Aorta (tissue), 5 donors: ENCODE data around the gene SPPL3. TPM values are rescaled to one million over a fixed set of nuclear protein-coding genes. Genes with fewer than 3 reads are reported as not detected.

Source experiments
- ATAC-seq: fragments of 200-7000 bp; cut with Tn5 transposase; one replicate; pipeline ENCODE4 v1.9.1; 2022; ENCODE audit warnings: moderate library complexity; ENCODE audit not compliant: low FRiP score
- DNase-seq, 2 donors: peaks; one replicate each; pipeline ENCODE4 v3.0.0-alpha.2; 2020
- H3K27ac ChIP-seq, 2 donors: one replicate each; pipeline ENCODE4 v1.5.1; 2013; ENCODE audit warnings: low read length in 2 of 2, mild to moderate bottlenecking in 2 of 2, moderate library complexity in 2 of 2, control low read depth in 1 of 2, inconsistent platforms in 1 of 2, low read depth in 1 of 2
- H3K27me3 ChIP-seq, 2 donors: one replicate each; pipeline ENCODE4 v1.6.1; 2013; ENCODE audit warnings: control low read depth in 1 of 2, low read length in 1 of 2, mild to moderate bottlenecking in 1 of 2, moderate library complexity in 1 of 2; ENCODE audit not compliant: insufficient read depth in 2 of 2, control insufficient read depth in 1 of 2
- H3K36me3 ChIP-seq, 2 donors: one replicate each; pipeline ENCODE4 v1.6.1; 2013; ENCODE audit warnings: control low read depth in 1 of 2, low read length in 1 of 2, mild to moderate bottlenecking in 1 of 2; ENCODE audit not compliant: insufficient read depth in 2 of 2, control insufficient read depth in 1 of 2
- H3K4me1 ChIP-seq, 2 donors: one replicate each; pipeline ENCODE4 v1.6.1; 2013; ENCODE audit warnings: low read length in 2 of 2, control low read depth in 1 of 2, mild to moderate bottlenecking in 1 of 2, moderate library complexity in 1 of 2; ENCODE audit not compliant: insufficient read depth in 2 of 2, control insufficient read depth in 1 of 2
- H3K4me3 ChIP-seq, 2 donors: one replicate each; pipeline ENCODE4 v1.5.1; 2013; ENCODE audit warnings: low read length in 2 of 2, control low read depth in 1 of 2, mild to moderate bottlenecking in 1 of 2
- H3K9me3 ChIP-seq: one replicate; pipeline ENCODE4 v1.6.1; 2013; ENCODE audit warnings: mild to moderate bottlenecking, low read length; ENCODE audit not compliant: control insufficient read depth
- WGBS, 2 donors: extraction: QIAGEN DNeasy Blood & Tissue Kit; methylation state at CpG; one replicate each; pipeline ENCODE4 v1.1.7; 2013; 5-methylcytosine and 5-hydroxymethylcytosine counted together
- intact Hi-C, 2 donors: fragments of 100-400 bp; cut with DNase I; formaldehyde crosslinking; loops; one replicate each; pipeline versions ENCODE4 v1.14.2 to v1.15.0; 2022
- polyA plus RNA-seq, 2 donors: library from polyadenylated mRNA; stranded (reverse); fragments of 200-250 nt; gene quantifications; one replicate each; pipeline ENCODE4 v1.2.3, GENCODE V29; 2013
- total RNA-seq, 2 donors: library from RNA; stranded (reverse); fragmentation: NEBNext Ultra II Directional; extraction: Animal tissue kit (Norgen Biotek cat#: 25700); gene quantifications; one replicate each; pipeline ENCODE4 v1.2.1, GENCODE V29; 2021
- donor health status: healthy with polysubstance abuse.
- donor health status: Bipolar disorder and iron deficiency.
- donor health status: DM: no; HTN: no; CAD: no.
- donor health status: DM: no; HTN: no; CAD: no.
- donor health status: DM: yes; HTN: yes; CAD: no.

The SPPL3 gene
- total and polyA plus RNA-seq, 4 donors: 5.4 to 48.9 (median 27.4) TPM

- H3K4me3 ChIP-seq: no peak overlapping the region
- H3K27ac ChIP-seq: no peak overlapping the region
- H3K9me3 ChIP-seq: no peaks in the 10 kb centered on the region
- ATAC-seq (no peak), DNase-seq (peak in 1 of 2 donors; percentile 35)
- H3K4me1 ChIP-seq: no peaks in the 10 kb centered on the region
- H3K27me3 ChIP-seq: no peaks in the 10 kb centered on the region
- 88 to 96% methylated on average over 9 of the region's 9 CpGs for WGBS, 2 donors
- H3K36me3 ChIP-seq: peaks cover 7 to 13% of the 10 kb centered on the region in 2 donors
- intact Hi-C loops: no loop called here
Measured at GRCh38 chr12:120718055-120718454, 186.1 kb downstream of the SPPL3 start.

- Histone ChIP-seq H3K27me3 (no peaks in the 10 kb centered on the region), H3K36me3 (peaks cover 6 to 7% of the 10 kb centered on the region in 2 donors), H3K4me1 (no peaks in the 10 kb centered on the region), H3K9me3 (no peaks in the 10 kb centered on the region), H3K4me3 (no peak overlapping the region), H3K27ac (no peak overlapping the region)
- 16 to 18% methylated on average over 4 of the region's 4 CpGs for WGBS, 2 donors
- ATAC-seq (peak; percentile 71), DNase-seq (peak in 1 of 2 donors; percentile 69)
- intact Hi-C loops: loop anchor here (2.0 to 5.0 kb wide), 3 partner anchors 67 to 132 kb away; partner anchors contain the start of gene POP5 (in 1 of the 2)
Measured at GRCh38 chr12:120713861-120714482, 190.2 kb downstream of the SPPL3 start.

DNA sequence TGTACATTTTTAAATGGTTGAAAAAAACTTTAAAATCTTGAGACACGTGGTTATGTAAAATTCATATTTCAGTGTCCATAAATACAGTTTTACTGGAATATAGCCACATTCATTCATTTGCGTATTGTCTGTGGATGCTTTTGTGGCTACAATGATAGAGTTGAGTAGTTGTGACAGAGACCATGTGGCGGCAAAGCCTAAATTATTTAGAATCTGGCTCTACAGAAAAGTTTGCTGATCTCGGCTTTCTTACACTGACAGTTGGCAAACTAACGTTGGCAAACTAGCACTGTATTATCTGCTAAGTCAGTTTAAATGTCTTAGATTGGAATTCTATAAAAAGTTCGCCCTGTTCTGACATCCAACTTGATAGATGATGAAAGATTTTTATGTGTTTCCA, 191.5 kb downstream of the SPPL3 start:
- intact Hi-C loops: loop anchor here in 1 of 2 donors (5.0 kb wide), 2 partner anchors 65 to 130 kb away; partner anchors contain the start of gene POP5
- Histone ChIP-seq H3K36me3 (peaks cover 4 to 6% of the 10 kb centered on the region in 2 donors), H3K4me3 (no peak overlapping the region), H3K27me3 (no peaks in the 10 kb centered on the region), H3K4me1 (no peaks in the 10 kb centered on the region), H3K27ac (no peak overlapping the region), H3K9me3 (no peaks in the 10 kb centered on the region)
- 73 to 78% methylated on average over 6 of the region's 6 CpGs for WGBS, 2 donors
- no peak for ATAC-seq
- no peak for DNase-seq

Other genes starting within 250 kb of the SPPL3 start
- 10 to 100 TPM; 67.4 to 92.0 TPM for gene MLEC, start 217.2 kb downstream of the SPPL3 start, total RNA-seq
- gene MLEC, start 217.2 kb downstream of the SPPL3 start, polyA plus RNA-seq: 10 to 100 TPM; 19.7 to 27.7 TPM
- 10 to 100 TPM; 18.6 to 24.4 TPM for gene UNC119B, start 193.9 kb downstream of the SPPL3 start, total RNA-seq
- 10 to 100 TPM; 13.6 to 15.9 TPM for gene UNC119B, start 193.9 kb downstream of the SPPL3 start, polyA plus RNA-seq
- 10 to 100 TPM; 11.3 to 15.6 TPM for gene ACADS, start 178.5 kb downstream of the SPPL3 start, total RNA-seq
- gene ACADS, start 178.5 kb downstream of the SPPL3 start, polyA plus RNA-seq: 10 to 100 TPM; 29.2 to 36.9 TPM
- not detected for gene HNF1A, start 74.2 kb upstream of the SPPL3 start, total RNA-seq
- 1 to 10 TPM in 1 of 2 donors, under 1 TPM in 1; 0.18 to 5.4 TPM for gene HNF1A, start 74.2 kb upstream of the SPPL3 start, polyA plus RNA-seq
- 10 to 100 TPM; 11.6 to 15.7 TPM for gene C12orf43, start 112.1 kb upstream of the SPPL3 start, total RNA-seq
- gene C12orf43, start 112.1 kb upstream of the SPPL3 start, polyA plus RNA-seq: 10 to 100 TPM; 11.3 to 15.4 TPM
- gene OASL, start 134.9 kb upstream of the SPPL3 start, total RNA-seq: 1 to 10 TPM in 1 of 2 donors, under 1 TPM in 1; 0.96 to 1.7 TPM
- gene OASL, start 134.9 kb upstream of the SPPL3 start, polyA plus RNA-seq: 1 to 10 TPM in 1 of 2 donors, under 1 TPM in 1; 0.49 to 3.1 TPM
- gene P2RX7, start 228.5 kb upstream of the SPPL3 start, total RNA-seq: 10 to 100 TPM in 1 of 2 donors, 1 to 10 TPM in 1; 3.9 to 12.8 TPM
- 1 to 10 TPM; 2.1 to 4.4 TPM for gene P2RX7, start 228.5 kb upstream of the SPPL3 start, polyA plus RNA-seq